Mesenteric fat pad (tissue), 1 donor: Measurements from ENCODE around the gene JADE1. TPM values are rescaled to one million over a fixed set of nuclear protein-coding genes. Genes with fewer than 3 reads are reported as not detected.
A peak's percentile ranks its signal among the peaks of the same experiment; 100 is the strongest.

ENCODE experiments used
- DNase-seq: peaks from one replicate; pipeline ENCODE4 v3.0.0-alpha.2; 2020; ENCODE audit warnings: low spot score
- total RNA-seq: library from RNA; stranded (reverse); fragmentation: NEBNext Ultra II Directional; extraction: Animal tissue kit (Norgen Biotek cat#: 25700); gene quantifications from one replicate; pipeline ENCODE4 v1.2.1, GENCODE V29; 2021
- donor health status: DM: yes; HTN: yes; CAD: no.

JADE1 gene
- total RNA-seq, 1 donor from 2014 or later = 53.4 TPM

GRCh38 chr4:128810331-128810870 lies 901 bp downstream of the JADE1 start:
- no peak for DNase-seq

GRCh38 chr4:128810871-128811570 lies 1.5 kb downstream of the JADE1 start:
- DNase-seq = no peak

- DNase-seq = peak; percentile 96
Measured at GRCh38 chr4:128811571-128812441, 2.3 kb downstream of the JADE1 start.

GRCh38 chr4:128812442-128813235 lies 3.1 kb downstream of the JADE1 start:
- no peak for DNase-seq

- DNase-seq = no peak
Measured at GRCh38 chr4:128813965-128814364, 4.5 kb downstream of the JADE1 start.

GRCh38 chr4:128818442-128818841 lies 8.9 kb downstream of the JADE1 start:
- no peak for DNase-seq

- no peak for DNase-seq
Measured at GRCh38 chr4:128819082-128819742, 9.7 kb downstream of the JADE1 start.

GRCh38 chr4:128820671-128821070 lies 11.2 kb downstream of the JADE1 start:
- DNase-seq = no peak

- DNase-seq = no peak
Measured at GRCh38 chr4:128821151-128821550, 11.7 kb downstream of the JADE1 start.

- DNase-seq = no peak
Measured at GRCh38 chr4:128823025-128823661, 13.6 kb downstream of the JADE1 start.

- no peak for DNase-seq
Measured at GRCh38 chr4:128825226-128825625, 15.7 kb downstream of the JADE1 start.

GRCh38 chr4:128827296-128827695 lies 17.8 kb downstream of the JADE1 start:
- DNase-seq = no peak

- no peak for DNase-seq
Measured at GRCh38 chr4:128830906-128831503, 21.5 kb downstream of the JADE1 start.

- DNase-seq = no peak
Measured at GRCh38 chr4:128831531-128832242, 22.2 kb downstream of the JADE1 start.

- no peak for DNase-seq
Measured at GRCh38 chr4:128832243-128832625, 22.7 kb downstream of the JADE1 start.

GRCh38 chr4:128835498-128836222 lies 26.2 kb downstream of the JADE1 start:
- no peak for DNase-seq

- DNase-seq = no peak
Measured at GRCh38 chr4:128837198-128837597, 27.7 kb downstream of the JADE1 start.

- DNase-seq = no peak
Measured at GRCh38 chr4:128837679-128838078, 28.2 kb downstream of the JADE1 start.
